Mesenchymal stem cell (in vitro differentiated cells and primary cell): ENCODE measurements around the gene PLXNA1.

Experiments
- DNase-seq: peaks from one replicate; pipeline ENCODE4 v3.0.0-alpha.2; 2013
- H2AFZ ChIP-seq: one replicate; pipeline ENCODE4 v1.6.1; 2013; ENCODE audit warnings: low read depth, mild to moderate bottlenecking, control low read depth, inconsistent platforms, low read length, moderate library complexity
- H2AK5ac ChIP-seq: 2 replicates; pipeline ENCODE4 v1.6.1; 2013; ENCODE audit warnings: low read length, moderate library complexity, mild to moderate bottlenecking, inconsistent platforms; ENCODE audit not compliant: severe bottlenecking
- H2BK120ac ChIP-seq: one replicate; pipeline ENCODE4 v1.6.1; 2013; ENCODE audit warnings: low read depth, mild to moderate bottlenecking, inconsistent platforms, low read length, moderate library complexity
- H2BK12ac ChIP-seq, 2 experiments: one replicate each; pipeline ENCODE4 v1.6.1; 2013; ENCODE audit warnings: inconsistent platforms in 2 of 2, low read length in 2 of 2, mild to moderate bottlenecking in 2 of 2, moderate library complexity in 2 of 2, control low read depth in 1 of 2
- H2BK15ac ChIP-seq: one replicate; pipeline ENCODE4 v1.6.1; 2013; ENCODE audit warnings: mild to moderate bottlenecking, low read depth, inconsistent platforms; ENCODE audit not compliant: poor library complexity, severe bottlenecking
- H2BK5ac ChIP-seq: 2 replicates; pipeline ENCODE4 v1.6.1; 2013; ENCODE audit warnings: low read depth, mild to moderate bottlenecking, low read length, control low read depth, inconsistent platforms; ENCODE audit not compliant: poor library complexity, severe bottlenecking
- H3K14ac ChIP-seq, 2 experiments: one replicate each; pipeline ENCODE4 v1.6.1; 2013; ENCODE audit warnings: inconsistent platforms in 2 of 2, low read length in 2 of 2, control low read depth in 1 of 2, mild to moderate bottlenecking in 1 of 2, moderate library complexity in 1 of 2
- H3K18ac ChIP-seq, 2 experiments: one replicate each; pipeline ENCODE4 v1.6.1; 2013; ENCODE audit warnings: inconsistent platforms in 2 of 2, low read length in 2 of 2, control low read depth in 1 of 2, low read depth in 1 of 2, mild to moderate bottlenecking in 1 of 2
- H3K23ac ChIP-seq, 2 experiments: one replicate each; pipeline ENCODE4 v1.6.1; 2013; ENCODE audit warnings: inconsistent platforms in 2 of 2, low read length in 2 of 2, mild to moderate bottlenecking in 2 of 2, moderate library complexity in 2 of 2, control low read depth in 1 of 2
- H3K27ac ChIP-seq: 2 replicates; pipeline ENCODE4 v1.5.1; 2013; ENCODE audit warnings: mild to moderate bottlenecking, moderate library complexity, low read length, control low read depth, inconsistent platforms; ENCODE audit not compliant: poor library complexity, severe bottlenecking
- H3K27me3 ChIP-seq, 2 experiments: 2 replicates each; pipeline versions ENCODE4 v1.6.1 to v1.7.0; 2013; ENCODE audit warnings: low read length in 2 of 2, mild to moderate bottlenecking in 2 of 2, moderate library complexity in 2 of 2, control low read depth in 1 of 2, inconsistent platforms in 1 of 2; ENCODE audit not compliant: control insufficient read depth in 1 of 2, insufficient read depth in 1 of 2
- H3K36me3 ChIP-seq, 2 experiments: 2 replicates each; pipeline versions ENCODE4 v1.6.1 to v1.7.0; 2013; ENCODE audit warnings: low read length in 2 of 2, control low read depth in 1 of 2, inconsistent platforms in 1 of 2, low read depth in 1 of 2, mild to moderate bottlenecking in 1 of 2; ENCODE audit not compliant: insufficient read depth in 2 of 2, control insufficient read depth in 1 of 2
- H3K4ac ChIP-seq, 2 experiments: one replicate each; pipeline ENCODE4 v1.6.1; 2013; ENCODE audit warnings: inconsistent platforms in 2 of 2, low read length in 2 of 2, mild to moderate bottlenecking in 2 of 2, moderate library complexity in 2 of 2, control low read depth in 1 of 2, low read depth in 1 of 2
- H3K4me1 ChIP-seq: 2 replicates; pipeline ENCODE4 v1.6.1; 2013; ENCODE audit warnings: low read depth, low read length, control low read depth; ENCODE audit not compliant: control insufficient read depth, insufficient read depth
- H3K4me2 ChIP-seq: 2 replicates; pipeline ENCODE4 v1.6.1; 2013; ENCODE audit warnings: low read length, mild to moderate bottlenecking, inconsistent platforms; ENCODE audit not compliant: poor library complexity, severe bottlenecking
- H3K4me3 ChIP-seq, 2 experiments: 2 replicates each; pipeline versions ENCODE4 v1.5.1 to v1.7.0; 2013; ENCODE audit warnings: low read length in 2 of 2, mild to moderate bottlenecking in 2 of 2, control low read depth in 1 of 2, low read depth in 1 of 2; ENCODE audit not compliant: insufficient read depth in 1 of 2
- H3K79me1 ChIP-seq: replicated peaks from 2 replicates; pipeline ENCODE4 v1.6.1; 2013; ENCODE audit warnings: mild to moderate bottlenecking, control low read depth, low read length, inconsistent platforms; ENCODE audit not compliant: poor library complexity, severe bottlenecking
- H3K9ac ChIP-seq: 2 replicates; pipeline ENCODE4 v1.7.0; 2013; ENCODE audit warnings: mild to moderate bottlenecking, low read length, moderate library complexity
- H3K9me3 ChIP-seq: 2 replicates; pipeline ENCODE4 v1.7.0; 2013; ENCODE audit warnings: mild to moderate bottlenecking, low read length; ENCODE audit not compliant: control insufficient read depth
- H4K8ac ChIP-seq: one replicate; pipeline ENCODE4 v1.6.1; 2013; ENCODE audit warnings: inconsistent platforms, mild to moderate bottlenecking, low read length, moderate library complexity
- H4K91ac ChIP-seq: one replicate; pipeline ENCODE4 v1.6.1; 2013; ENCODE audit warnings: mild to moderate bottlenecking, low read length, inconsistent platforms
- WGBS: methylation state at CpG from one replicate; pipeline ENCODE4 v1.1.7; 2013; ENCODE audit warnings: mixed read lengths; 5-methylcytosine and 5-hydroxymethylcytosine counted together

The PLXNA1 gene

DNA sequence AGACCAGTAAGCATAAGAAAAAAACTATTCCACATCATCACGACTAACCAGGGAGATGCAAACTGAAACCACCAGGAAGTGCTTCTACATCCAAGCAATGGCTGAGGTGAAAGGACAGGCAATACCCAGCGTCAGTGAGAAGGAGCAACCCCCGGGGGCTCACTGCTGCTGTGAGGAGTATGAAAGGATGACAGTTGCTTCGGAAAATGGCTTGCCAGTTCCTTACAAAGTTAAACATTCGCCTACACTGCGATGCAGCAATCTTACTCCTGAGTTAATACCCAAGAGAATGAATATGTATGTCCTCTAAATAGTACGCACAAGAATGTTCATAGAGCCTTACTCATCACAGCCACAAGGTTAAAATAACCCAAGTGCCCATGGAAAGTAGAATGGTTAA is 13.3 kb upstream of the PLXNA1 start:
- H2BK15ac ChIP-seq = no peak overlapping the region
- peaks cover 8% of the 10 kb centered on the region for H3K9me3 ChIP-seq
- no peak overlapping the region for H2AFZ ChIP-seq
- no peak overlapping the region for H3K4me3 ChIP-seq
- H3K36me3 ChIP-seq = no peaks in the 10 kb centered on the region
- H4K8ac ChIP-seq = no peak overlapping the region
- no peak overlapping the region for H2AK5ac ChIP-seq
- H3K79me1 ChIP-seq = no peaks in the 10 kb centered on the region
- no peak overlapping the region for H3K27ac ChIP-seq
- peak; percentile 62 for DNase-seq
- no peak overlapping the region for H2BK120ac ChIP-seq
- peak overlapping the region; percentile 9 for H3K4me2 ChIP-seq
- peak overlapping the region in 1 of 2 experiments; percentile 15 for H2BK12ac ChIP-seq
- H3K4me1 ChIP-seq = peaks cover 19% of the 10 kb centered on the region
- H3K27me3 ChIP-seq = no peaks in the 10 kb centered on the region
- WGBS = 68% methylated on average over 7 of the region's 7 CpGs
- no peak overlapping the region for H3K14ac ChIP-seq
- H3K9ac ChIP-seq = peak overlapping the region; percentile 10
- no peak overlapping the region for H3K18ac ChIP-seq
- H4K91ac ChIP-seq = no peak overlapping the region
- H3K4ac ChIP-seq = no peak overlapping the region
- H3K23ac ChIP-seq = no peak overlapping the region
- no peak overlapping the region for H2BK5ac ChIP-seq

GRCh38 chr3:126970101-126970500 is 12.8 kb upstream of the PLXNA1 start:
- Histone ChIP-seq H3K27ac (no peak overlapping the region), H3K79me1 (no peaks in the 10 kb centered on the region), H2BK120ac (no peak overlapping the region), H3K4me2 (no peak overlapping the region), H3K23ac (no peak overlapping the region), H2BK5ac (no peak overlapping the region), H3K36me3 (no peaks in the 10 kb centered on the region), H2AFZ (no peak overlapping the region), H2BK15ac (peak overlapping the region; percentile 36), H3K18ac (peak overlapping the region; percentile 61 to 84), H3K4me3 (no peak overlapping the region), H3K4me1 (peaks cover 16% of the 10 kb centered on the region), H3K9ac (no peak overlapping the region), H3K14ac (no peak overlapping the region), H4K91ac (peak overlapping the region; percentile 74), H4K8ac (peak overlapping the region; percentile 21), H3K9me3 (peaks cover 13% of the 10 kb centered on the region), H2AK5ac (peak overlapping the region; percentile 54), H3K27me3 (no peaks in the 10 kb centered on the region), H3K4ac (peak overlapping the region; percentile 45 to 46), H2BK12ac (peak overlapping the region; percentile 50 to 54)
- DNase-seq = no peak
- WGBS = 80% methylated on average over 5 of the region's 5 CpGs

- no peaks in the 10 kb centered on the region for H3K27me3 ChIP-seq
Measured at GRCh38 chr3:126970921-126971320, 12.0 kb upstream of the PLXNA1 start.

GRCh38 chr3:126971891-126972351 is 11.0 kb upstream of the PLXNA1 start:
- Histone ChIP-seq H3K79me1 (no peaks in the 10 kb centered on the region), H2BK15ac (peak overlapping the region; percentile 87), H3K27me3 (no peaks in the 10 kb centered on the region), H4K8ac (peak overlapping the region; percentile 98), H3K9me3 (peaks cover 13% of the 10 kb centered on the region), H3K23ac (no peak overlapping the region), H2BK12ac (peak overlapping the region; percentile 51 to 100), H2AFZ (no peak overlapping the region), H3K9ac (peak overlapping the region; percentile 61), H3K4me2 (no peak overlapping the region), H3K18ac (peak overlapping the region; percentile 89 to 99), H3K4me3 (no peak overlapping the region), H2BK120ac (peak overlapping the region; percentile 90), H2AK5ac (peak overlapping the region; percentile 17), H3K36me3 (no peaks in the 10 kb centered on the region), H4K91ac (peak overlapping the region; percentile 88), H3K27ac (no peak overlapping the region), H3K4ac (peak overlapping the region; percentile 88 to 97), H2BK5ac (no peak overlapping the region), H3K14ac (peak overlapping the region in 1 of 2 experiments; percentile 97), H3K4me1 (peaks cover 14% of the 10 kb centered on the region)
- peak; percentile 88 for DNase-seq
- WGBS = 47% methylated on average over 13 of the region's 13 CpGs

More at GRCh38 chr3:126970921-126971320, 12.0 kb upstream of the PLXNA1 start:
- Histone ChIP-seq H3K4me3 (no peak overlapping the region), H2BK5ac (no peak overlapping the region), H3K18ac (peak overlapping the region; percentile 73 to 82), H3K4me2 (no peak overlapping the region), H3K14ac (no peak overlapping the region), H4K91ac (no peak overlapping the region), H2BK120ac (peak overlapping the region; percentile 39), H2BK15ac (peak overlapping the region; percentile 56), H2BK12ac (peak overlapping the region; percentile 44 to 95), H3K9me3 (peaks cover 13% of the 10 kb centered on the region), H3K9ac (no peak overlapping the region), H3K4ac (peak overlapping the region; percentile 24 to 76), H2AFZ (peak overlapping the region; percentile 2), H3K23ac (no peak overlapping the region), H4K8ac (peak overlapping the region; percentile 62), H3K4me1 (peaks cover 14% of the 10 kb centered on the region), H3K79me1 (no peaks in the 10 kb centered on the region), H3K36me3 (no peaks in the 10 kb centered on the region), H3K27ac (no peak overlapping the region), H2AK5ac (no peak overlapping the region)
- no peak for DNase-seq
- WGBS = 92% methylated on average over 1 of the region's 5 CpGs
